Stimulated activated memory B cell treated with anti-CD40 and anti-IgM and Interleukin-4, amounts not matched to agents 10 μg/mL and 1 μg/mL and 100 μg/mL, for 72 hours (primary cell): Measurements from ENCODE around the gene HSPA4.
"Not testable (repeated sequence)": the region's sequence is repeated elsewhere in the genome, so short reads cannot be mapped to it uniquely, and the experiment has no call there.

Source experiments
- ATAC-seq: fragments of 150-1000 bp; cut with Tn5 transposase; 2 replicates; pipeline ENCODE4 v1.10.0; 2021
- H3K27ac Mint-ChIP-seq: one replicate; pipeline ENCODE4 v1.8.0; 2022; ENCODE audit warnings: mild to moderate bottlenecking, mixed read lengths
- H3K27me3 Mint-ChIP-seq: one replicate; pipeline ENCODE4 v1.8.0; 2022; ENCODE audit warnings: mixed read lengths
- H3K36me3 Mint-ChIP-seq: one replicate; pipeline ENCODE4 v1.8.0; 2022; ENCODE audit warnings: mixed read lengths
- H3K4me1 Mint-ChIP-seq: one replicate; pipeline ENCODE4 v1.8.0; 2022; ENCODE audit warnings: mixed read lengths
- H3K4me3 Mint-ChIP-seq: one replicate; pipeline ENCODE4 v1.8.0; 2022; ENCODE audit warnings: mild to moderate bottlenecking, moderate library complexity, mixed read lengths
- H3K9me3 Mint-ChIP-seq: one replicate; pipeline ENCODE4 v1.8.0; 2022; ENCODE audit warnings: mixed read lengths

Gene HSPA4

DNA sequence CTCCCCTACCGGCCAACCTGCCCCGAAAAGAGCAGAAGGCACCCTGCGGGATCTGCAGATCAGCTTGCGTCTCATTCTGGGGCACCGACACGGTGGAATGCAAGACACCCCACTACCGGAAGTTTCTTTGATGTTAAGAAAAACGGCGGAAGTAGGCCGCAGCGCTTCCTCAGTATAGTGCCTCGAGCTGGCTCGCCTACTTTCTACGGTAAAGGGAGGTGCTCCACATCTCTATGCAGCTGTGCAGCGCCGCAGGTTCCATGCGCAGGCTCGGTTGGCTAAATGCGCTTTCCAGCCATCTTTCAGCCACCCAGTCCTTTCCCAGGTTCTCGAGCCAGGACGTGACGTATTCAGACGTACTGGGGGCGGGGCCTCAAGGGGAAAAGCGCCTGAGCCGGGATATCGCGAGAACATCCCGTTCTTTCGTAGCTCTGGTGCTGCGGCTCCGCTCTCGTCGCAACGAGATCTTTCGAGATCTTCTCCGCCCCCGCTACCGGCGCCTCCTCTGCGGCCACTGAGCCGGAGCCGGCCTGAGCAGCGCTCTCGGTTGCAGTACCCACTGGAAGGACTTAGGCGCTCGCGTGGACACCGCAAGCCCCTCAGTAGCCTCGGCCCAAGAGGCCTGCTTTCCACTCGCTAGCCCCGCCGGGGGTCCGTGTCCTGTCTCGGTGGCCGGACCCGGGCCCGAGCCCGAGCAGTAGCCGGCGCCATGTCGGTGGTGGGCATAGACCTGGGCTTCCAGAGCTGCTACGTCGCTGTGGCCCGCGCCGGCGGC is at the start of gene HSPA4:
HSPA4 (plus strand) TSS at position 472 of the 775 bp plus-strand sequence; CDS start at position 710, 238 bp downstream.
- peaks cover 7% of the 10 kb centered on the region for H3K36me3 Mint-ChIP-seq
- H3K27me3 Mint-ChIP-seq, result no peaks in the 10 kb centered on the region
- H3K4me1 Mint-ChIP-seq, result peaks cover 63% of the 10 kb centered on the region
- ATAC-seq, result peak; percentile 93
- no peaks in the 10 kb centered on the region for H3K9me3 Mint-ChIP-seq
- peak within 1 kb of the TSS; percentile 100 for H3K27ac Mint-ChIP-seq
- H3K4me3 Mint-ChIP-seq, result peak within 1 kb of the TSS; percentile 97

- Mint-ChIP-seq H3K27ac (no peak overlapping the region), H3K4me1 (no peaks in the 10 kb centered on the region), H3K4me3 (no peak overlapping the region), H3K36me3 (peaks cover 22% of the 10 kb centered on the region), H3K27me3 (no peaks in the 10 kb centered on the region), H3K9me3 (no peaks in the 10 kb centered on the region)
- no peak for ATAC-seq
Observed at GRCh38 chr5:133006653-133007052, 45.2 kb upstream of the HSPA4 start.

DNA sequence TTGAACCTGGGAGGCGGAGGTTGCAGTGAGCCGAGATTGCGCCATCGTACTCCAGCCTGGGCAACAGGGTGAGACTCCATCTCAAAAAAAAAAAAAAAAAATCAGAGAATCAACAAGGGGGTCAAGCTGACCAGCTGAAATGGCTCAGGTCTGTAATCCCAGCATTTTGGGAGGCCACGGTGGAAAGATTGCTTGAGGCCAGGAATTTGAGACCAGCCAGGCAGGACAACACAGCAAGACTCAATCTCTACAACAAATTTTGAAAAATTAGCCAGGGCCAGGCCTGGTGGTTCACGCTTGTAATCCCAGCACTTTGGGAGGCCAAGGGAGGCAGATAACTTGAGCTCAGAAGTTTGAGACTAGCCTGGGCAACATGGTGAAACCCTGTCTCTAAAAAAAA is 43.4 kb upstream of the HSPA4 start:
- ATAC-seq, H3K27me3 Mint-ChIP-seq, H3K9me3 Mint-ChIP-seq, H3K4me3 Mint-ChIP-seq, H3K27ac Mint-ChIP-seq, H3K4me1 Mint-ChIP-seq: not testable (repeated sequence)
- H3K36me3 Mint-ChIP-seq, result peaks cover 24% of the 10 kb centered on the region

DNA sequence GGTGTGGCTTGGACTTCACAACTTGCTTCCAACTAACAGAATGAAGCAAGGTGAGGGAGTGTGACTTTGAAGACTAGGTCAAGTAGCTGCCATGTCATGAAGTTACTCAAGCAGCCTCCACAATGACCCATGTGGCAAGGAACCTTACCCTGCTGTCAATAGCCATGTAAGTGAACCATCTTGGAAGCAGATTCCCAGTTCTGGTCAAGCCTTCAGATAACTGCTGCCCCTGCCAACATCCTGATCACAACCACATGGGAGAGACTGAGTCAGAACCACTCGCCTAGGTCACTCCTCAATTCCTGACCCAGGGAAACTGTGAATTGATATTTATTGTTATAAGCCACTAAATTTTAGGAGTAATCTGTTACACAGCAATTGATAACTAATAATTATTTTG is 36.3 kb upstream of the HSPA4 start:
- Mint-ChIP-seq H3K36me3 (peaks cover 33% of the 10 kb centered on the region), H3K4me3 (no peak overlapping the region), H3K27ac (no peak overlapping the region), H3K27me3 (no peaks in the 10 kb centered on the region), H3K4me1 (peaks cover 7% of the 10 kb centered on the region), H3K9me3 (no peaks in the 10 kb centered on the region)
- no peak for ATAC-seq

- Mint-ChIP-seq H3K9me3 (no peaks in the 10 kb centered on the region), H3K4me1 (peaks cover 12% of the 10 kb centered on the region), H3K36me3 (peaks cover 28% of the 10 kb centered on the region), H3K4me3 (no peak overlapping the region), H3K27ac (no peak overlapping the region), H3K27me3 (no peaks in the 10 kb centered on the region)
- ATAC-seq, result no peak
Observed at GRCh38 chr5:133017964-133018363, 33.8 kb upstream of the HSPA4 start.

DNA sequence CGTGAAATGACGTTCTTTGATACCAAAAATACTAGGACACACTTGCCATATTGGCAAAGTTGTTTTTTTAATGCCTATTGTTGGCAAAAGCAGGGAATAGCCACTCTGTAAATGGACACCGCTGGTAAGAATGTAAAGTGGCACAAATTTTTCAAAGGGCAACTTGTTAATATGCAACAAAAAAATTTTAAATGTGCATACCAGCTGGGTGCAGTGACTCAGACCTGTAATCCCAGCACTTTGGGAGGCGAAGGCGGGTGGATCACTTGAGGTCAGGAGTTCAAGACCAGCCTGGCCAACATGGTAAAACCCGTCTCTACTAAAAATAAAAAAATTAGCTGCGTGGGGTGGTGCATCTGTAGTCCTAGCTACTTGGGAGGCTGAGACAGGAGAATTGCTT is 32.3 kb upstream of the HSPA4 start:
- not testable (repeated sequence) for H3K9me3 Mint-ChIP-seq, H3K27ac Mint-ChIP-seq, H3K27me3 Mint-ChIP-seq, ATAC-seq, H3K4me3 Mint-ChIP-seq
- peaks cover 33% of the 10 kb centered on the region for H3K36me3 Mint-ChIP-seq
- H3K4me1 Mint-ChIP-seq, result peaks cover 21% of the 10 kb centered on the region

DNA sequence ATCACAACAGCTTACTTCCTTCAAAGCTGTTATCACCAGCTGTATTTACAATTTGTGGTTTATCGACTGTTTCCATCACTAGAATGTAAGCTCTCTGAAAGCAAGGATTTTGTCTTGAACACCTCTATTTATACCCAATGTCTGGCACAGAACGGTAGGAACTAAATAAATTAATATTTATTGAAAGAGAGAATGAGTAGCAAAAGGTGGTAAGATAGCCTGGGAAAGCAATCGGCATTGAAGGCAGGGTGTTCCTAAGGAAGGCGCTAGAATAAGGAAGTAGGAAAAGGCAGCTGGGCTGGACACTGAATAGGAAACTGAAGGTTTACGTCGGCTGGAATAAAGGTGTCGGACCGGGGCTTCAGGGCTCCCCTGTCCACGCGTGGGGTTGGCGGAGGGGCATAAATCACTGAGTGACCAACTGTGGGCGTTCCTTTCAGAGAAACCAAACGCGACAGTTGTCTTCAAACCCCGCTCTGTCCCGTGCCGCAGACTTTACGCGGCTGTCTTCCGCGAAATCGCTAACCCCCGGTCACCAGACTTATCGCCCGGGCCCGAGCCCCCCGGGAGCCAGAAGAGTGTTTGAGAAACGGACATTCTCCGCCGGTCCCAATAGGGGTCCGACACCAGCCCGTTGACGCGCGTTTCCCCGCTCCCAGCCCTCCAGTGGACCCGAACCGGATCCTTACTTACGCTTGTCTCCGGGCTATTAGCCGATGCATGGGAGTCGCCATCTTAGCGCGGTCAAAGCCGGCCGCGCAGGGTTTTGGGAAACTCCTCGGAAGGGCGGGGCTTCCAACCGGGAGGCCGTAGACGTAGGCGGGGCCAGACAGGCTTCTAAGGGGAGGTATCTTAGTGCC is 25.8 kb upstream of the HSPA4 start, which contains the start of gene ZCCHC10:
ZCCHC10 (minus strand) TSS at position 746 of the 860 bp plus-strand sequence; CDS start at position 734, 12 bp downstream.
- no peaks in the 10 kb centered on the region for H3K27me3 Mint-ChIP-seq

GRCh38 chr5:133026664-133027153 is 25.1 kb upstream of the HSPA4 start:
- Mint-ChIP-seq H3K4me1 (peaks cover 32% of the 10 kb centered on the region), H3K9me3 (no peaks in the 10 kb centered on the region), H3K36me3 (peaks cover 10% of the 10 kb centered on the region), H3K27me3 (no peaks in the 10 kb centered on the region), H3K4me3 (peak overlapping the region; percentile 94), H3K27ac (peak overlapping the region; percentile 93)
- ATAC-seq, result no peak

More for the DNA sequence above, 25.8 kb upstream of the HSPA4 start, which contains the start of gene ZCCHC10:
- peak within 1 kb of the TSS; percentile 93 for H3K27ac Mint-ChIP-seq
- no peaks in the 10 kb centered on the region for H3K9me3 Mint-ChIP-seq
- peaks cover 10% of the 10 kb centered on the region for H3K36me3 Mint-ChIP-seq
- ATAC-seq, result peak; percentile 98
- H3K4me3 Mint-ChIP-seq, result peak within 1 kb of the TSS; percentile 94
- H3K4me1 Mint-ChIP-seq, result peaks cover 32% of the 10 kb centered on the region

- no peak for ATAC-seq
- Mint-ChIP-seq H3K27ac (peak overlapping the region; percentile 61), H3K36me3 (peaks cover 1% of the 10 kb centered on the region), H3K4me3 (no peak overlapping the region), H3K4me1 (peaks cover 36% of the 10 kb centered on the region), H3K9me3 (peaks cover 5% of the 10 kb centered on the region), H3K27me3 (no peaks in the 10 kb centered on the region)
Observed at GRCh38 chr5:133029416-133029815, 22.4 kb upstream of the HSPA4 start.

GRCh38 chr5:133030343-133031005 is 21.3 kb upstream of the HSPA4 start:
- no peaks in the 10 kb centered on the region for H3K27me3 Mint-ChIP-seq
- no peaks in the 10 kb centered on the region for H3K36me3 Mint-ChIP-seq
- H3K4me3 Mint-ChIP-seq, result no peak overlapping the region
- H3K9me3 Mint-ChIP-seq, result peaks cover 5% of the 10 kb centered on the region
- H3K4me1 Mint-ChIP-seq, result peaks cover 38% of the 10 kb centered on the region
- ATAC-seq, result no peak
- H3K27ac Mint-ChIP-seq, result peak overlapping the region; percentile 61

DNA sequence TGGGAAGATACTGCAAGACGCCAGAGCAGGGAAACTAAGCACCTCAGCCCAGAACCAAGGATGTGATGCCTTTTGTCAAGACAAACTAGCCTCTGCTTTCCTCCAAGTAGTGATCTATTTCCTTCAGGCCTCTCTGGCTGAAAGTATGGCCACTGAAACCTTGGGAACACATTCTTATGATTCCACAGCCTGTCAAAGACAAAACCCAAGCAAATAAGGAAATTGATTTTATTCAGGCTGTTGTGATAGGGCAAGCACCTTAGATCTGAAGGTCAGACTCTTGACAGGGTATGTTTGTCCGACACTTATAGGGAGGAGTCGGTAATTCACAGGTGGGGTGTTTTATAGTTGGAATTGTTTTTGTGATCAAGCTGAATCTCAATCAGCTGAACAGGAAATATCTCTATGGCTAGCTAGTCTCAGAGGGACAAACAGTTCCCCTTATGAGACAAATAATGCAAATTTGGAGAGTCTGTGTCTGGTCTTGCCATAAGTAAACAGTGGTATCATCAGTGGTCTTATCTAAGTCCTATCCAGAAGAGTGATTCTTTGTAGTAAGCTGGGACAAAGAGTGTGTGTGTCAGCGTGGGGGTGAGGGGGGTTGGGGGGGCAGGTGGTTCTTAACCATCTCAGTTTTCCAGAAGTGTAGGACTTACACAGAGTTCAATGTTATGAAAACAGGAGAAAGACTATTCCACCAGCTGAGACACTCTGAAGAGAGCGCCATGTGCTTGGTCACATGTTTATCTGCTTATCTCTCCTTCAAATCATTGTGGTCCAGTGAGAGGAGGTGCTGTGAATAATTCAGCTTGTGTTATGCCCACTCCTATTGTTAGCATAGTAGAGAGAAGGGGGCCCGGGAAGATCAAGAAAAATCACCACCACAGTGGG is 18.7 kb upstream of the HSPA4 start:
- H3K36me3 Mint-ChIP-seq, result no peaks in the 10 kb centered on the region
- peak; percentile 93 for ATAC-seq
- H3K4me3 Mint-ChIP-seq, result peak overlapping the region; percentile 52
- H3K9me3 Mint-ChIP-seq, result peaks cover 5% of the 10 kb centered on the region
- peak overlapping the region; percentile 88 for H3K27ac Mint-ChIP-seq
- peaks cover 37% of the 10 kb centered on the region for H3K4me1 Mint-ChIP-seq
- H3K27me3 Mint-ChIP-seq, result no peaks in the 10 kb centered on the region

DNA sequence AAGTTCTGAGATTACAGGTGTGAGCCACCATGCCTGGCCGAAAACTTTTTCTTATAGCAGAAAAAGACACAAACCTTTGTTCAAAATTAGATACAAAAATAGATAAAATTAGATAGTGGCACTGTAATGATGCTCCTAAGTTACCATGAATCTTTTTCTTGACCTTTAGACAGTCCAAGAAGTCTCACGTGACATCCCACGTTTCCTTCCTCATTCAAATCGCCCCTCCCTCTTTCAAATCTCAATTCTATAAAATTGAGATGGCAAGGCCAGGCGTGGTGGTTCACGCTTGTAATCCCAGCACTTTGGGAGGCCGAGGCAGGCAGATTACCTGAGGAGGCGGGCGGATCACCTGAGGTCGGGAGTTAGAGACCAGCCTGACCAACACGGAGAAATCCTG is 17.7 kb upstream of the HSPA4 start:
- Mint-ChIP-seq H3K36me3 (no peaks in the 10 kb centered on the region), H3K4me3 (no peak overlapping the region), H3K4me1 (peaks cover 37% of the 10 kb centered on the region), H3K27ac (peak overlapping the region; percentile 88), H3K27me3 (no peaks in the 10 kb centered on the region), H3K9me3 (peaks cover 5% of the 10 kb centered on the region)
- ATAC-seq, result no peak

DNA sequence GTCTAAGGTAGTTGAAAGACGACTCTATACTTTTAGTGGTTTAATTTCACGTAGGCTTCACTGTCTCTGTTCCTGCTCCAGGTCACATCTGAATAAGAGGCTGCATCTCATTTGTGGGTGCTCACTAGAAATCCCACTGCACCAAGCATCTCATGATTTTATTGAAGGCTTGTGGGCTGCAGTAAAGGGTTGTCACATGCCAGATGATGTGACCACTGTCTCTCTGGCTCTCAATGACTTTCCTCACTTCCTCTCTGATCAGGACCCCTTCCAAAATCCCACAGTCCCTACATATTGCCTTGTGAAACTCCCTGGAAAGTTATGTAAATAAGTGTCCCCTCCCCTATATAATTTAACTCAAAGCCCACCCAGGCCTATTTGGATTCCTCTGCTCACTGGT is 16.6 kb upstream of the HSPA4 start:
- ATAC-seq, result no peak
- peaks cover 34% of the 10 kb centered on the region for H3K4me1 Mint-ChIP-seq
- H3K9me3 Mint-ChIP-seq, result peaks cover 5% of the 10 kb centered on the region
- H3K36me3 Mint-ChIP-seq, result no peaks in the 10 kb centered on the region
- no peaks in the 10 kb centered on the region for H3K27me3 Mint-ChIP-seq
- H3K27ac Mint-ChIP-seq, result peak overlapping the region; percentile 88
- H3K4me3 Mint-ChIP-seq, result no peak overlapping the region

- not testable (repeated sequence) for H3K27ac Mint-ChIP-seq, ATAC-seq
Observed at GRCh38 chr5:133036677-133037076, 15.1 kb upstream of the HSPA4 start.

More at GRCh38 chr5:133036677-133037076, 15.1 kb upstream of the HSPA4 start:
- peaks cover 30% of the 10 kb centered on the region for H3K4me1 Mint-ChIP-seq
- H3K27me3 Mint-ChIP-seq, H3K9me3 Mint-ChIP-seq, H3K36me3 Mint-ChIP-seq, H3K4me3 Mint-ChIP-seq: not testable (repeated sequence)
